HTR-8/SVneo (cell line): ENCODE measurements around the gene JAG2.

ENCODE experiments used
- DNase-seq: peaks from one replicate; pipeline ENCODE4 v3.0.0; 2011; ENCODE audit warnings: low spot score, mixed read lengths; ENCODE audit not compliant: insufficient read length
- FAIRE-seq: peaks from 2 replicates; lab custom pipeline; 2011; peaks lifted over from hg19 to GRCh38; lab: Jason Lieb, UNC

JAG2 gene

DNA sequence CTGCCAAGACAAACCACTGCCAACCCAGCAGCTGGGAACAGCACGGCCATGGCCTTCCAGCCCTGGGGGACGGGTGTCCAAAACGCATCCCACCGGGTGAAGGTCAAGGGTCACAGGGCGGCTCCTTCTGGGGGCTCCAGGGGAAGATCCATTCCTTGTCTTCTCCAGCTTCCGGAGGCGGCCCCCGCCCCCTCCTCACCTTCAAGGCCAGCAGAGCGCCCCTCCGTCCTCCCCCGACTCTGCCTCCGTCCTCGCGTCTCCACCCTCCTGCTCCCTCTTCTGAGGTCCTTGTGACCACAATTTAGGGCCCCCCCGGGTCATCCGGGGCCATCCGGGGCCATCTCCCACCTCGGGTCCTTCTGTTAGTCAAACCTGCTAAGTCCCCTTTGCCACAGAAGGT, 16.4 kb upstream of the JAG2 start:
- DNase-seq: no peak
- no peak for FAIRE-seq

DNA sequence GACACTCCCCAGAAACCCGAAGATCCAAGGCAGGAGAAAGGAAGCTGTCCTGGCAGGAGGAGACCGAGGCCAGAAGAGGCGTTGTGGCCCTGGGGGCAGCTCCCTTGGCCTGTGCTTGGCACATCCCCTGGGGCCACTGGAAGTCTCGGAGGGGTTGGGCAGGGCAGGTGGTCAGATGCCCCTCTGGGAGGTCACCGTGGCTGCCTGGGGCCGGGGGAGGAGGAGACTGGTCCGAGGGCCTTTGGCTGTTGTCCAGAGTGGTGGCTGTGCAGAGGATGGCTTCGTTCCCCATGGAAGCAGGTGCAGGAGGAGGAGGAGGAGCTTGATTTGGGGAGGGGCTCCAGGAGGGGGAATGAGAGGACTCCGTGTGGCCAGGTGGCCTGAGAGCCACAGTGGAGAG, 15.9 kb upstream of the JAG2 start:
- FAIRE-seq: no peak
- no peak for DNase-seq

DNA sequence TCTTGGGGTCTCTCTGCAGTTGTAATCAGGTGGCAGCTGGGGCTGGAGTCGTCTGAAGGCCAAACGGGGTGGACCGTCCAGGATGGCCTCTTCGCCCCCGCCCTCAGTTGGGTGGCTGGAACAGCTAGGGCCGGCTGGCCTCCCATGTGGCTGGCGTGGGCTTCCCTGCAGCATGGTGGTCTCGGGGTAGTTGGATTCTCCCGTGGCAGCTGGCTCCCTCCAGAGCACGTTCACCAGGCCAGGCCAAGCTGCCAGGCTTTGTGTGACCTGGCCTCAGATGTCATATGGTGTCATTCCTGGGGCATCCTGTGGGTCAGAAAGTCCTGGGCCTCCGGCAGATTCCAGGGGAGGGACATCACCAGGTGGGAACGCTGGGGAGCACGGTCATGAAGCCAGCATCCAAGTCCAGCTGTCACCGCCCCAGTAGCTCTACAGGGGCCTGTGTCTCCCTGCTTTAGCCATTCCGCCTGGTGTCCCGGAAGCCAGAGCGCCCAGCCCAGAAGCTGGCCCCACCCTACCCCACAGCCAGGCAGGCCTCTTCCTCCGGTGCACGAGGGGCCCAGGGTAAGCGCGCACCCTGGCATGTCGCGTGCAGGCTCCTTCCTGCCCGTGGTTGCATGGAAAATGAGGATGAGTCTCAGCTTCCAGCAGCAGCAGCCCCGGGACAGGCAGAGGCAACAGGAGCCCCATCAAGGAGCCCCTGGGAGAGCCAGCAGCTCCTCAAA, 13.9 kb upstream of the JAG2 start:
- DNase-seq (no peak), FAIRE-seq (no peak)

DNA sequence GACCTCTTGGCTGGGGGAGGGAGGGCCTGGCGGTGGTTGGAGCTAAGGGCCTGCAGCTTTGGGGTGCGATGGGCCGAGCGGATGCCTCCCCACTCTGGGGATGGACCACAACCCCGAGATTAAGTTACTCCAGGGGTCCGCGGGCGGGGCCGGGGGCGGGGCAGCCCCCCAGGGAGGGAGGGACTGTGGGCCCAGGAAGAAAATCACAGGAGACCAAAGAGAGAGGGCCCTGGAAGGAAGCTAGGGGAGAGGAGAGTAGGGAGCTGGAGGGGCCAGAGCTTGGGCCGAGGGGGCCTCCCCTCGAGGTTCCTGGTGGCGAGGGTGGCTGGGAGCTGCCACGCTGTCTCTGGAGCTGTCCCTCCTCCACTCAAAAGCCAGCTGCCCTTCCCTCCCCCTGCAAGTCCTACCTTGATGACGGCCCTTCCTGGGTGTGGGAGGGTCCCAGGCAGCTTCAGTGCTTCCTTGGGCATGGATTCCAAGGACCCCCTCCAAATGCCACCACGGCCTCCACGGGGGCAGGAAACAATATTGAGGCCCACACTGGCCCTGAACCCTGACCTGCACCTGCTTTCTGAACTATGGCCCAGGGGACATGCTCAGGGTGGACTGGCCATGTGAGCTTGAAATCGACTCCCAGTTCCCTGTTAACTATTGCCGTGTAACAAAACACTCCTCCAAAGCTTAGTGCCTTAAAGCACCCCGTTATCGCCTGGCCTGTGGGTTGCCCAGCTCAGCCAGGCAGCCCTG, 13.1 kb upstream of the JAG2 start:
- FAIRE-seq: no peak
- no peak for DNase-seq

- FAIRE-seq (peak; percentile 16), DNase-seq (peak; percentile 90)
Observed at GRCh38 chr14:105180592-105181548, 12.3 kb upstream of the JAG2 start, which contains the start of gene NUDT14. Gene NUDT14 (minus strand): TSS chr14:105181312. CDS start chr14:105181209, 103 bp downstream.

DNA sequence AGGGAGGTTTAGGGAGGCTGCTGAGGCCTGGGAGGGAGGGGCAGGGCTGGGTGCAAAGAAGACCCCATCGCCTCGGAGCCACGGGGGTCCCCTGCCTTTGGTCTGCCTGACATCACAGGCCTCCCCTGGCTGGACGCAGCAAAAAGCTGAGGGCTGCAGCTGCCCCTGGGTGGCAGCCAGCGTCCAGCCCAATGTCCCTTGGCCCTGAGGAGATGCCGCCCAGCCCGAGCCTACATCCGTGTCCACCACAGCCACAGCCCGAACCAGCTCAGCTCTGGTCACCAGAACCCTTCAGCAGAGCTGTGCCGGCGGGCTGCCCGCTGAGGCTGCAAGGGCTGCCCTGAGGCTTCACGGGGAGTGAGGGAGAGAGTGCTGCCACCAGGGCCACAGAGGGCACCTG, 10.6 kb upstream of the JAG2 start:
- DNase-seq (no peak), FAIRE-seq (no peak)

- FAIRE-seq (no peak), DNase-seq (no peak)
Observed at GRCh38 chr14:105178868-105179140, 10.2 kb upstream of the JAG2 start.

GRCh38 chr14:105178069-105178867, 9.7 kb upstream of the JAG2 start:
- DNase-seq: no peak
- FAIRE-seq: no peak

GRCh38 chr14:105177082-105177481, 8.5 kb upstream of the JAG2 start:
- FAIRE-seq: no peak
- no peak for DNase-seq

DNA sequence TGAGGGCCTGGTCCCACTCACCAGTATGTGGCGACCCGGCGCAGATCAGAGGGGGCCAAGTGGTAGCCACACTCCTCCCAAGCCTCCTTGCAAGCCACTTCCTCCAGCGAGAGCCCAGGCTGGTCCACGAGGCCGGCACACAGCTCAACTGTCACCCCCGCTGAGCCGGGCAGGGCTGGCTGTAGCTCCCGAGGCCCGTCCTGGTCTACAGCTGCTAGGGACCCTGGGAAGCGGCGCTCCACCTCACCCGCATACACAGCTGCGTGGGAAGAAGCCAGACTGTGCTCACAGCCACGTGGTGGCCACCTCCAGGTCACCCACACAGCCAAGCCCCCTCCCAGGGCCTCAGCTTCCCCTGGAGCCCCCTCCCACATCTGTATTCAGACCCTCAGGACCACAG, 7.9 kb upstream of the JAG2 start:
- DNase-seq: no peak
- no peak for FAIRE-seq

GRCh38 chr14:105173901-105174894, 5.6 kb upstream of the JAG2 start:
- no peak for FAIRE-seq
- no peak for DNase-seq

- FAIRE-seq (no peak), DNase-seq (no peak)
Observed at GRCh38 chr14:105173145-105173544, 4.6 kb upstream of the JAG2 start.

- FAIRE-seq (no peak), DNase-seq (no peak)
Observed at GRCh38 chr14:105172476-105172875, 3.9 kb upstream of the JAG2 start.

- FAIRE-seq: no peak
Observed at GRCh38 chr14:105171004-105171673, 2.6 kb upstream of the JAG2 start.

DNA sequence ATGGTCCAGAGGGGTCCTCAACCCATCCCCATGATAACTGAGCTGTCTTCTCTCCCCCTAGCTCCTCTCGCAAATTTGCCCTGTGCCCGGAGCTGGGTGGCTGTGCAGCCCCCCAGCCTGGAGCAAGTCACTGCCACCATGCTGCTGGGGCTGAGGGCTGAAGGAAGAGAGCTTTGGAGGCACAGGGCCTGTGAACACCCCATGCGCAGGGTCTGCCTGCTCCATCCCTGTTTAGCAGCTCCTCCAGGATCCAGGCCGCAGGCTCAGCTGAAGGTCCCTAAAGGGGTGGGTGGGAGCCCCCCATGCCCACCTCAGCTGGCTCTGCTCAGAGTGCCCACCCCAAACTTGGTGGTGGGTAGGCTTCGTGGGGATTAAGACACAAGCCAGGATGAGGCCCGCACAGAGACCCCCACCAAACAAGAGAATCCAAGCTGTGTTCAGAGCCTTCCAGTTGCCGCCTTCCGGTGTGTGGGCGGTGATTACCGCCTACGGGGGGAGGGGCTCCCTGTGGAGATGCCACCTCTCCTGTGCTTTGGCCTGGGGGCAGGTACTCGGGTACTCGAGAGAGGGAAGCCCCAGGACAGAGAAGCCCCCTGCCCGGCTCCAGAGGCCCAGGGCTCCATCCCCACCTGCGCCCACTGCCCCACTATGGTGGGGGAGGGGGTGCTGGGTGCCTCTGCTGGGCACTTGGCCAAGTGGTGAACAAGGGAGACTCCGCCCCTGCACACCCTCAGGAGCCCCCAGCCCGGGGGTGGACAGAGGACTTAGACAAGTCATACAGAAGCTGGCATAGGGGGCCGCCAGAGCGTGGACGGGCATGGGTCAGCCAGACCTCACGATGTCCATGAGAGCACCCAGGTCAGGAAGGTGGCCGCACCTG, 1.4 kb upstream of the JAG2 start:
- DNase-seq: no peak
- FAIRE-seq: no peak

More at GRCh38 chr14:105171004-105171673, 2.6 kb upstream of the JAG2 start:
- DNase-seq: no peak

DNA sequence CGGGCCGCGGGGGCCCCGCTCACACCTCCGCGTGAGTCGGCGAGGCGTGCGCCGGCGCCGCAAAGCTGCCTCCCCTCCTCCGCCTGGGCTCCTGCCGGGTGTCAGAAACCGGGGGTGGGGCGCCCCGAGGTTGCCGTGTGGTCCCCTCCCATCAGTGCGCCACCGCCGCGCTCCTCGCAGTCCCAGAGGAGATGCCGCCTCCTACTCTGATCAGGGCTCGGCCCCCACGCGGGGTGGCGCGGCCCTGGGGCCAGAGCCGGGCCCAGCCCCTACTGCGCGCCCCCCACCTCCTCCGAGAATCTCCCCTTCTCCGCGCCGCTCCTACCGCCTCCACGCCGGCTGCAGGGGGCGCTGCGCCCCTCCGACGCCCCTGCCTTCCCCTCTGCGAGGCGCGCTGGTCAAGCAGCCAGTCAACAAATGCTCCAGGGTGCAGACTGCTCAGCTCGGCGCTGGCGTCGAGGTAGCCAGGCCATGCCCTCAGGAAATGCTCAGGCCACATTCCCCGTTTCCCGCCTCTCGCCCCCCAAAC, 467 bp upstream of the JAG2 start:
- DNase-seq (no peak), FAIRE-seq (no peak)

DNA sequence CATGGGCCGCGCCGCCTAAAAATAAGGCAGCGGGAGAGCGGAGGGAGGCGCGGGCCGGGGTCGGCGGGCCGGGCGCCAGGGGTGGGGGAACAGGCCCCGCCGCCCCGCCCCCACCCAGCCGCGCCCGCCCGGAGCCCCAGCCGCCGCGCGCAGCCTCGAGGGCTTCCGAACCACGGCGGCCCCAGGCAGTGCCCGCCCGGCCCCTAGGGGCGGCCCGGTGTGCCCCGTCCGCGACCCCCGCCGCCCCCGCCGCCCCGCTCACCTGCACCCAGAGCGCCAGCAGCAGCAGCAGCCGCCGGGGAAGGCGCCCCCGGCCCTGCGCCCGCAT, 519 bp downstream of the JAG2 start:
- no peak for DNase-seq
- FAIRE-seq: no peak
